Peyer's patch (tissue), 4 donors: ENCODE data around the gene ARHGAP26.

ENCODE experiments used
- CTCF ChIP-seq, 6 experiments: fragments of 450-650 bp in 4 of 6; fragments of 200-600 bp in 2 of 6; sonication (generic) in 1 of 6; IDR thresholded peaks; one replicate each; pipeline ENCODE4 v1.5.1; 2017 to 2019; ENCODE audit warnings: antibody characterized with exemption in 6 of 6, mild to moderate bottlenecking in 3 of 6, moderate library complexity in 1 of 6
- POLR2A ChIP-seq, 2 donors: fragments of 450-650 bp; IDR thresholded peaks; one replicate each; pipeline ENCODE4 v1.5.1; 2017; ENCODE audit warnings: antibody characterized with exemption in 2 of 2, mild to moderate bottlenecking in 2 of 2, moderate library complexity in 2 of 2

- TF ChIP-seq CTCF (IDR thresholded peaks at IDR 0.05): no peak
- no peak for TF ChIP-seq POLR2A (IDR thresholded peaks at IDR 0.05)
Observed at GRCh38 chr5:143222287-143223231, 452.4 kb downstream of the ARHGAP26 start.
